CD4-positive, alpha-beta T cell (primary cell): ENCODE measurements around the gene TAGLN2. TPM values are rescaled to one million over a fixed set of nuclear protein-coding genes. Genes with fewer than 3 reads are reported as not detected.

Source experiments
- ATAC-seq: fragments of 200-7000 bp; cut with Tn5 transposase; one replicate; pipeline ENCODE4 v1.10.0; 2022; ENCODE audit warnings: mild to moderate bottlenecking; ENCODE audit not compliant: poor library complexity
- CTCF ChIA-PET: fragments of 350-600 bp; sonication (Branson Sonifier 250); formaldehyde crosslinking; loops from one replicate; lab custom pipeline; 2021; ENCODE audit warnings: antibody characterized with exemption, inconsistent platforms; lab: Charles Lee
- POLR2A ChIA-PET: fragments of 350-600 bp; sonication (Branson Sonifier 250); formaldehyde crosslinking; loops from one replicate; lab custom pipeline; 2021; ENCODE audit warnings: antibody characterized with exemption, inconsistent platforms; lab: Charles Lee
- DNase-seq, 14 experiments: peaks; one replicate each; pipeline ENCODE4 v3.0.0-alpha.2; 2013 to 2020; ENCODE audit warnings: mixed read lengths in 2 of 14
- H3K27ac ChIP-seq, 2 donors: one replicate each; pipeline versions ENCODE4 v1.5.1 to v1.7.0; 2013; ENCODE audit warnings: low read length in 2 of 2, low read depth in 1 of 2, mild to moderate bottlenecking in 1 of 2
- H3K27me3 ChIP-seq, 2 experiments: 1 replicate in 1 of 2; 2 replicates in 1 of 2; pipeline versions ENCODE4 v1.6.1 to v1.7.0; 2013; ENCODE audit warnings: low read length in 2 of 2, control low read depth in 1 of 2, mild to moderate bottlenecking in 1 of 2, moderate library complexity in 1 of 2; ENCODE audit not compliant: insufficient read depth in 2 of 2, control insufficient read depth in 1 of 2
- H3K36me3 ChIP-seq: one replicate; pipeline ENCODE4 v1.6.1; 2013; ENCODE audit warnings: low read length, control low read depth; ENCODE audit not compliant: insufficient read depth
- H3K4me1 ChIP-seq: one replicate; pipeline ENCODE4 v1.6.1; 2013; ENCODE audit warnings: low read length, control low read depth; ENCODE audit not compliant: insufficient read depth
- H3K4me3 ChIP-seq: one replicate; pipeline ENCODE4 v1.5.1; 2013; ENCODE audit warnings: mild to moderate bottlenecking, low read length, moderate library complexity
- H3K9me3 ChIP-seq, 2 experiments: 1 replicate in 1 of 2; 2 replicates in 1 of 2; pipeline versions ENCODE4 v1.6.1 to v1.7.0; 2013; ENCODE audit warnings: low read length in 2 of 2, mild to moderate bottlenecking in 2 of 2, control low read depth in 1 of 2, moderate library complexity in 1 of 2; ENCODE audit not compliant: control insufficient read depth in 1 of 2, insufficient read depth in 1 of 2
- H3K27ac Mint-ChIP-seq: one replicate; pipeline ENCODE4 v1.8.0; 2020; ENCODE audit warnings: mixed read lengths
- H3K27me3 Mint-ChIP-seq: one replicate; pipeline ENCODE4 v1.8.0; 2021; ENCODE audit warnings: mixed read lengths
- H3K36me3 Mint-ChIP-seq: one replicate; pipeline ENCODE4 v1.8.0; 2021; ENCODE audit warnings: low read depth, mixed read lengths
- H3K4me1 Mint-ChIP-seq: one replicate; pipeline ENCODE4 v1.8.0; 2021; ENCODE audit warnings: low read depth, mixed read lengths
- H3K4me3 Mint-ChIP-seq: one replicate; pipeline ENCODE4 v1.8.0; 2020; ENCODE audit warnings: mild to moderate bottlenecking, mixed read lengths
- H3K9me3 Mint-ChIP-seq: one replicate; pipeline ENCODE4 v1.8.0; 2020; ENCODE audit warnings: mixed read lengths
- intact Hi-C, 2 experiments: fragments of 100-400 bp; cut with DNase I in 1 of 2; cut with micrococcal nuclease in 1 of 2; formaldehyde crosslinking; loops; one replicate each; pipeline versions ENCODE4 v1.15.1 to v1.9.0; 2023 to 2025; cut with DNase I, micrococcal nuclease
- total RNA-seq, 174 experiments: library from RNA in 2 of 174; stranded (reverse) in 2 of 174; gene quantifications; one replicate each; pipeline ENCODE4 v1.2.3 and lab custom pipeline; 2021 to 2026
- TF ChIP-seq, protein P1 (sequence below): fragments of 200-600 bp; IDR thresholded peaks from one replicate; pipeline ENCODE4 v1.8.0; 2022; ENCODE audit warnings: antibody characterized with exemption, mild to moderate bottlenecking

The TAGLN2 gene
- total RNA-seq, 2 experiments from 2014 or later: 301 to 311 TPM

DNA sequence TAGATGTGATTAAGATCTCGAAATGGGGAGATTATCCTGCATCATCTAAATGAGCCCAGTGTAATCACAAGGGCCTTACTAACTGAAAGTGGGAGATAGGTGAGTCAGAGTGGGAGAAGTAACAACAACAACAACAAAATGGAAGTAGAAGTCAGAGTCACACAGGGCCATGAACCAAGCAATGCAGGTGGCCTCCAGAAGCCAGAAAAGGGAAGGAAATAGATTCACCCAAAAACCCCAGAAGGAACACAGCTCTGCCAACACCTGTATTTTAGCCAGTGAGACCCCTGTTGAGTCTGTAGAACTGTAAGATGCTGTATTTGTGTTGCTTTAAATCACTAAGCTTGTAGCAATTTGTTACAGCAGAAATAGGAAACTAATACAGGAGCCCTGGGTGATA lies 4.1 kb downstream of the TAGLN2 start:
- Histone ChIP-seq H3K27ac (peak overlapping the region; percentile 99 to 100), H3K27me3 (no peaks in the 10 kb centered on the region), H3K9me3 (no peaks in the 10 kb centered on the region), H3K4me3 (peak overlapping the region; percentile 98), H3K36me3 (peaks cover 65% of the 10 kb centered on the region), H3K4me1 (peaks cover 72% of the 10 kb centered on the region)
- CTCF ChIA-PET: interaction anchor here (1.0 to 1.1 kb wide), 2 partner anchors 16 to 141 kb away, joined by 4 to 5 read pairs; partner anchors contain the start of gene DUSP23
- peaks cover 81% of the 10 kb centered on the region for H3K36me3 Mint-ChIP-seq
- intact Hi-C loops: loop anchor here (10.0 kb wide), 2 partner anchors 66 to 364 kb away; partner anchors contain the start of gene PEX19 (in 1 of the 2)
- peak overlapping the region; percentile 94 for H3K4me3 Mint-ChIP-seq
- TF ChIP-seq, protein P1, sequence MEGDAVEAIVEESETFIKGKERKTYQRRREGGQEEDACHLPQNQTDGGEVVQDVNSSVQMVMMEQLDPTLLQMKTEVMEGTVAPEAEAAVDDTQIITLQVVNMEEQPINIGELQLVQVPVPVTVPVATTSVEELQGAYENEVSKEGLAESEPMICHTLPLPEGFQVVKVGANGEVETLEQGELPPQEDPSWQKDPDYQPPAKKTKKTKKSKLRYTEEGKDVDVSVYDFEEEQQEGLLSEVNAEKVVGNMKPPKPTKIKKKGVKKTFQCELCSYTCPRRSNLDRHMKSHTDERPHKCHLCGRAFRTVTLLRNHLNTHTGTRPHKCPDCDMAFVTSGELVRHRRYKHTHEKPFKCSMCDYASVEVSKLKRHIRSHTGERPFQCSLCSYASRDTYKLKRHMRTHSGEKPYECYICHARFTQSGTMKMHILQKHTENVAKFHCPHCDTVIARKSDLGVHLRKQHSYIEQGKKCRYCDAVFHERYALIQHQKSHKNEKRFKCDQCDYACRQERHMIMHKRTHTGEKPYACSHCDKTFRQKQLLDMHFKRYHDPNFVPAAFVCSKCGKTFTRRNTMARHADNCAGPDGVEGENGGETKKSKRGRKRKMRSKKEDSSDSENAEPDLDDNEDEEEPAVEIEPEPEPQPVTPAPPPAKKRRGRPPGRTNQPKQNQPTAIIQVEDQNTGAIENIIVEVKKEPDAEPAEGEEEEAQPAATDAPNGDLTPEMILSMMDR: no peak
- POLR2A ChIA-PET: interaction anchor here (1.0 to 2.8 kb wide), 2 partner anchors 25 to 140 kb away, joined by 4 to 13 read pairs; partner anchors contain the start of genes DUSP23 and IGSF9
- no peak for ATAC-seq
- peak in 3 of 14 experiments; percentile 40 to 69 (median 65) for DNase-seq
- peaks cover 54% of the 10 kb centered on the region for H3K4me1 Mint-ChIP-seq
- H3K27me3 Mint-ChIP-seq: no peaks in the 10 kb centered on the region
- peak overlapping the region; percentile 94 for H3K27ac Mint-ChIP-seq
- H3K9me3 Mint-ChIP-seq: no peaks in the 10 kb centered on the region

DNA sequence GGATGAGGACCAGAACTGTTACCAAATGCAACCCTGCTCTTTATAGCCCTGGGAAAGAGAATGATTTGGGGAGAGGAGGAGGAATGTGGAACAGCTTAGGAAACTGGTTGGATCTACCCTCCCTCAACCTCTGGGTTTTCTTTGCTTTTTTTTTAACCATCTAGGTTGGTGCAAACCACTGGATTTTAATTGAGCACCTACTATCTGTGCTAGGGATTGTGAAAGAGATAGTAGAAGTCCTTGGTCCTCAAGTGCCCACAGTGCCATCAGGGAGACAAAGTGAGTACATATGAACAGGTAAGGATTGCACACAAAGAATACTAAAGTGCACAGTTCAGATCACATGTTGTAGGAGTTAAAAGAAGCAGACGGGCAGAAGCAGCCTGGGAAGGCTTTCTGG lies 4.7 kb downstream of the TAGLN2 start:
- TF ChIP-seq, protein P1: no peak
- H3K36me3 Mint-ChIP-seq: peaks cover 85% of the 10 kb centered on the region

DNA sequence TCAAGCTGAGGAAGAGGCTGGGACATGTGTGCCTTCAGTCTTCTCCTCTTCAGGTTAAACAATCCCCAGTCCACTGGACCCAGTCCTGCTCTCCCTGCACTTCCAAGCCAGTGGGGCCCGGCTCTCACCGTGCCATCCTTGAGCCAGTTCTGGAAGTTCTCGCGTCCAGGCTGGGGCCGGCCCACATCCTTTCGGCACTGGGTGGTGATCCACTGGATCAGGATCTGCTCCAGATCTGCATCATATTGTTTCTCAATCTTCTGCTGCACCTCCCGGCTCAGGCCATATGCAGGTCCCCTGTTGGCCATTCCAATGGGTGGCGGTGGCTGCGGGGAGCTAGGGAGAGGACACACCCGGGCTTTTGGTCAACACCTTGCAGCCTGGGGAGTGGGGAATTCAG lies 5.1 kb downstream of the TAGLN2 start:
- H3K4me1 ChIP-seq: peaks cover 68% of the 10 kb centered on the region
- Mint-ChIP-seq H3K4me1 (peaks cover 54% of the 10 kb centered on the region), H3K27ac (peak overlapping the region; percentile 94), H3K9me3 (no peaks in the 10 kb centered on the region), H3K4me3 (no peak overlapping the region), H3K36me3 (peaks cover 86% of the 10 kb centered on the region), H3K27me3 (no peaks in the 10 kb centered on the region)
- H3K9me3 ChIP-seq: no peaks in the 10 kb centered on the region
- POLR2A ChIA-PET: no interaction called here
- CTCF ChIA-PET: no interaction called here
- ATAC-seq: no peak
- peak overlapping the region; percentile 99 to 100 for H3K27ac ChIP-seq
- no peak for DNase-seq
- peaks cover 65% of the 10 kb centered on the region for H3K36me3 ChIP-seq
- intact Hi-C loops: loop anchor here (10.0 kb wide), 2 partner anchors 65 to 365 kb away; partner anchors contain the start of gene PEX19 (in 1 of the 2)
- H3K4me3 ChIP-seq: no peak overlapping the region
- no peaks in the 10 kb centered on the region for H3K27me3 ChIP-seq
- TF ChIP-seq, protein P1: no peak

More for the DNA sequence above, 4.7 kb downstream of the TAGLN2 start:
- peaks cover 65% of the 10 kb centered on the region for H3K36me3 ChIP-seq
- no peaks in the 10 kb centered on the region for H3K9me3 Mint-ChIP-seq
- ChIA-PET CTCF (interaction anchor here (1.0 kb wide), 1 partner anchor 15 kb away, joined by 4 read pairs; no protein-coding TSS in a partner anchor), POLR2A (no interaction called here)
- no peak overlapping the region for H3K4me3 ChIP-seq
- peaks cover 67% of the 10 kb centered on the region for H3K4me1 ChIP-seq
- no peaks in the 10 kb centered on the region for H3K27me3 Mint-ChIP-seq
- H3K4me1 Mint-ChIP-seq: peaks cover 54% of the 10 kb centered on the region
- intact Hi-C loops: loop anchor here (10.0 kb wide), 2 partner anchors 66 to 364 kb away; partner anchors contain the start of gene PEX19 (in 1 of the 2)
- H3K27ac Mint-ChIP-seq: peak overlapping the region; percentile 94
- ATAC-seq: no peak
- no peak for DNase-seq
- no peaks in the 10 kb centered on the region for H3K27me3 ChIP-seq
- no peaks in the 10 kb centered on the region for H3K9me3 ChIP-seq
- peak overlapping the region; percentile 99 to 100 for H3K27ac ChIP-seq
- H3K4me3 Mint-ChIP-seq: peak overlapping the region; percentile 94
